SK-N-SH (cell line): ENCODE results near the gene CADM1. TPM values are rescaled to one million over a fixed set of nuclear protein-coding genes. Genes with fewer than 3 reads are reported as not detected.

ENCODE experiments used
- CTCF ChIA-PET: fragments of 300-600, 350-600 bp; formaldehyde crosslinking; extraction: SDS; loops from one replicate; lab custom pipeline; 2021; lab: Yijun Ruan, JAX
- POLR2A ChIA-PET: fragments of 350-600 bp; sonication (Branson Sonifier 250); formaldehyde crosslinking; extraction: SDS; loops from one replicate; lab custom pipeline; 2020; ENCODE audit warnings: antibody characterized with exemption, inconsistent platforms; lab: Yijun Ruan, JAX
- DNase-seq: peaks from one replicate; pipeline ENCODE4 v3.0.0; 2012
- H2AFZ ChIP-seq: fragments of 200-600 bp; sonication (generic); 2 replicates; pipeline ENCODE4 v1.8.1; 2016; ENCODE audit warnings: antibody characterized with exemption, mild to moderate bottlenecking, low read depth
- H3F3A ChIP-seq: fragments of 200-600 bp; sonication (generic); replicated peaks from 2 replicates; pipeline ENCODE3; 2016; ENCODE audit warnings: antibody characterized with exemption, mild to moderate bottlenecking; ENCODE audit not compliant: insufficient read depth
- H3K27ac ChIP-seq, 2 experiments: fragments of 200-500 bp in 1 of 2; fragments of 200-600 bp in 1 of 2; sonication (Bioruptor generic) in 1 of 2; sonication (generic), shearing (Covaris generic) in 1 of 2; 2 replicates each; pipeline versions ENCODE4 v1.5.1 to v1.6.1; 2014 to 2016; ENCODE audit warnings: low read depth in 2 of 2, inconsistent platforms in 1 of 2, low read length in 1 of 2, mild to moderate bottlenecking in 1 of 2, mixed read lengths in 1 of 2
- H3K27me3 ChIP-seq: fragments of 200-600 bp; sonication (generic), shearing (Covaris generic); 2 replicates; pipeline ENCODE4 v1.6.1; 2016; ENCODE audit warnings: mixed run types; ENCODE audit not compliant: insufficient read depth
- H3K36me3 ChIP-seq, 2 experiments: fragments of 200-500 bp in 1 of 2; fragments of 200-600 bp in 1 of 2; sonication (Bioruptor generic) in 1 of 2; sonication (generic) in 1 of 2; replicated peaks in 1 of 2; 2 replicates each; pipeline versions ENCODE3 to v1.5.1; 2014 to 2016; ENCODE audit warnings: low read length in 1 of 2, mild to moderate bottlenecking in 1 of 2; ENCODE audit not compliant: insufficient read depth in 2 of 2, control insufficient read depth in 1 of 2
- H3K4me1 ChIP-seq, 2 experiments: fragments of 200-500 bp in 1 of 2; fragments of 200-600 bp in 1 of 2; sonication (Bioruptor generic) in 1 of 2; sonication (generic), shearing (Covaris generic) in 1 of 2; 2 replicates each; pipeline versions ENCODE4 v1.5.1 to v1.6.1; 2014 to 2016; ENCODE audit warnings: low read depth in 1 of 2, low read length in 1 of 2, mixed run types in 1 of 2; ENCODE audit not compliant: insufficient read depth in 2 of 2, control insufficient read depth in 1 of 2
- H3K4me2 ChIP-seq: fragments of 200-600 bp; sonication (generic), shearing (Covaris generic); 2 replicates; pipeline ENCODE4 v1.6.1; 2017; ENCODE audit warnings: mixed run types
- H3K4me3 ChIP-seq, 2 experiments: fragments of 200-500 bp in 1 of 2; fragments of 200-600 bp in 1 of 2; sonication (Bioruptor generic) in 1 of 2; sonication (generic), shearing (Covaris generic) in 1 of 2; 2 replicates each; pipeline versions ENCODE4 v1.5.1 to v1.8.1; 2014 to 2016; ENCODE audit warnings: low read depth in 2 of 2, inconsistent platforms in 1 of 2, low read length in 1 of 2, mild to moderate bottlenecking in 1 of 2, mixed read lengths in 1 of 2, moderate library complexity in 1 of 2
- H3K79me2 ChIP-seq: fragments of 200-600 bp; sonication (generic); 2 replicates; pipeline ENCODE4 v1.8.1; 2017; ENCODE audit warnings: mild to moderate bottlenecking; ENCODE audit not compliant: insufficient read depth
- H3K9ac ChIP-seq: fragments of 200-600 bp; sonication (generic); 2 replicates; pipeline ENCODE4 v1.6.1; 2017; ENCODE audit warnings: mixed run types
- H3K9me2 ChIP-seq: fragments of 200-600 bp; sonication (generic); 2 replicates; pipeline ENCODE4 v1.6.1; 2017; ENCODE audit warnings: mixed run types
- H3K9me3 ChIP-seq: fragments of 200-600 bp; sonication (generic); 2 replicates; pipeline ENCODE4 v1.6.1; 2017; ENCODE audit warnings: mixed run types, mild to moderate bottlenecking, moderate library complexity
- H4K20me1 ChIP-seq: fragments of 200-600 bp; sonication (generic); 2 replicates; pipeline ENCODE4 v1.6.1; 2017; ENCODE audit warnings: mild to moderate bottlenecking, mixed run types; ENCODE audit not compliant: insufficient read depth
- CHD2 ChIP-seq: fragments of 150-350 bp; IDR thresholded peaks from 2 replicates; pipeline ENCODE4 v1.6.1; 2018; ENCODE audit warnings: low read length; ENCODE audit not compliant: partially characterized antibody
- EZH2phosphoT487 ChIP-seq: fragments of 200-600 bp; sonication (generic); IDR thresholded peaks from 2 replicates; pipeline ENCODE4 v1.6.1; 2017; ENCODE audit warnings: low read depth, mixed run types, mild to moderate bottlenecking, antibody characterized with exemption, moderate library complexity, borderline replicate concordance
- FOSL2 ChIP-seq: IDR thresholded peaks from 2 replicates; pipeline ENCODE4 v1.4.0; 2012; ENCODE audit warnings: low read depth, mild to moderate bottlenecking, moderate library complexity, borderline replicate concordance
- FOXM1 ChIP-seq: IDR thresholded peaks from 2 replicates; pipeline ENCODE4 v1.4.0; 2012; ENCODE audit warnings: low read depth, mild to moderate bottlenecking
- GATA2 ChIP-seq: sonication (generic); formaldehyde crosslinking; IDR thresholded peaks from 2 replicates; pipeline ENCODE4 v1.5.0; 2020; ENCODE audit warnings: mild to moderate bottlenecking, missing genetic modification reagents
- JUND ChIP-seq: IDR thresholded peaks from 2 replicates; pipeline ENCODE4 v1.4.0; 2012
- NFIC ChIP-seq: IDR thresholded peaks from 2 replicates; pipeline ENCODE4 v1.4.0; 2012; ENCODE audit warnings: borderline replicate concordance
- POLR2AphosphoS5 ChIP-seq: IDR thresholded peaks from 2 replicates; pipeline ENCODE4 v1.6.1; 2012; ENCODE audit warnings: low read depth, low read length
- RAD21 ChIP-seq: IDR thresholded peaks from 2 replicates; pipeline ENCODE4 v1.6.1; 2012; ENCODE audit warnings: mild to moderate bottlenecking, low read length
- RCOR1 ChIP-seq: fragments of 150-350 bp; IDR thresholded peaks from 2 replicates; pipeline ENCODE4 v1.6.1; 2017; ENCODE audit warnings: antibody characterized with exemption, low read length
- RFX5 ChIP-seq: IDR thresholded peaks from 2 replicates; pipeline ENCODE4 v1.6.1; 2012; ENCODE audit warnings: mild to moderate bottlenecking, improper control_type of control experiment, low read length
- SMC3 ChIP-seq: IDR thresholded peaks from 2 replicates; pipeline ENCODE4 v1.6.1; 2012; ENCODE audit warnings: low read depth, low read length, improper control_type of control experiment
- TAF1 ChIP-seq: IDR thresholded peaks from 2 replicates; pipeline ENCODE4 v1.6.1; 2012; ENCODE audit warnings: low read depth, mild to moderate bottlenecking, low read length, moderate library complexity, borderline replicate concordance
- TCF12 ChIP-seq: IDR thresholded peaks from 2 replicates; pipeline ENCODE4 v1.4.0; 2012
- TEAD4 ChIP-seq: IDR thresholded peaks from 2 replicates; pipeline ENCODE4 v1.4.0; 2012; ENCODE audit warnings: mild to moderate bottlenecking, borderline replicate concordance; ENCODE audit not compliant: insufficient read depth
- USF1 ChIP-seq: IDR thresholded peaks from 2 replicates; pipeline ENCODE4 v1.4.0; 2012; ENCODE audit warnings: low read depth, borderline replicate concordance
- YY1 ChIP-seq: IDR thresholded peaks from 2 replicates; pipeline ENCODE4 v1.4.0; 2012; ENCODE audit warnings: low read depth, mild to moderate bottlenecking
- whole genome bisulfite sequencing: methylation state at CpG from one replicate; pipeline ENCODE4 v1.1.6; 2017; ENCODE audit warnings: low lambda C conversion rate; 5-methylcytosine and 5-hydroxymethylcytosine counted together
- polyA plus RNA-seq, 3 experiments: library from polyadenylated mRNA; depleted of rRNA; stranded (reverse); fragments of >200 nt; gene quantifications; 2 replicates each; pipeline ENCODE4 v1.2.3, GENCODE V29; 2012
- TF ChIP-seq, protein P1 (sequence below): IDR thresholded peaks from 2 replicates; pipeline ENCODE4 v1.4.0; 2012; ENCODE audit warnings: low read depth
- TF ChIP-seq, protein P2 (sequence below): fragments of 200-600 bp; sonication (generic); IDR thresholded peaks from 2 replicates; pipeline ENCODE4 v1.6.1; 2017; ENCODE audit warnings: antibody characterized with exemption, mild to moderate bottlenecking, moderate library complexity
- TF ChIP-seq, protein P3 (sequence below): IDR thresholded peaks from 2 replicates; pipeline ENCODE4 v1.4.0; 2012; ENCODE audit warnings: low read depth, borderline replicate concordance

The CADM1 gene
- polyA plus RNA-seq, 1 of the 3 experiments (the other 2 are of a cell fraction) = 7.9 TPM

- no peaks in the 10 kb centered on the region for H3F3A ChIP-seq
- TF ChIP-seq CHD2 (no peak), EZH2phosphoT487 (no peak), FOSL2 (no peak), TEAD4 (no peak), RFX5 (no peak), RCOR1 (no peak), NFIC (no peak), POLR2AphosphoS5 (no peak)
- TF ChIP-seq, protein P1, sequence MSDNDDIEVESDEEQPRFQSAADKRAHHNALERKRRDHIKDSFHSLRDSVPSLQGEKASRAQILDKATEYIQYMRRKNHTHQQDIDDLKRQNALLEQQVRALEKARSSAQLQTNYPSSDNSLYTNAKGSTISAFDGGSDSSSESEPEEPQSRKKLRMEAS = no peak
- TF ChIP-seq, all 33 proteins: peak for 0
- no peak overlapping the region for H3K4me2 ChIP-seq
- H3K27ac ChIP-seq = no peak overlapping the region
- CTCF ChIA-PET = no interaction called here
- H3K27me3 ChIP-seq = no peaks in the 10 kb centered on the region
- 86% methylated on average over 1 of the region's 1 CpG for WGBS
- H3K9me2 ChIP-seq = no peaks in the 10 kb centered on the region
- H3K36me3 ChIP-seq = no peaks in the 10 kb centered on the region
- H3K4me1 ChIP-seq = peaks cover 0 to 20% of the 10 kb centered on the region in 2 experiments; a peak in 2 of 4 replicates
- H4K20me1 ChIP-seq = no peaks in the 10 kb centered on the region
- POLR2A ChIA-PET = no interaction called here
- H3K9me3 ChIP-seq = no peaks in the 10 kb centered on the region
- H2AFZ ChIP-seq = no peak overlapping the region
- DNase-seq = no peak
- no peak overlapping the region for H3K4me3 ChIP-seq
- H3K79me2 ChIP-seq = no peaks in the 10 kb centered on the region
- no peak overlapping the region for H3K9ac ChIP-seq
Measured at GRCh38 chr11:115460512-115460911, 43.7 kb downstream of the CADM1 start.

- Histone ChIP-seq H3K4me1 (peaks cover 0 to 20% of the 10 kb centered on the region in 2 experiments; a peak in 2 of 4 replicates), H3K9ac (no peak overlapping the region), H4K20me1 (no peaks in the 10 kb centered on the region), H3K27ac (no peak overlapping the region), H3K36me3 (no peaks in the 10 kb centered on the region), H3K79me2 (no peaks in the 10 kb centered on the region), H2AFZ (peak overlapping the region; percentile 37; the same call in 1 of the 2 replicates), H3K9me2 (no peaks in the 10 kb centered on the region), H3K9me3 (no peaks in the 10 kb centered on the region), H3K4me3 (no peak overlapping the region), H3F3A (no peaks in the 10 kb centered on the region), H3K4me2 (no peak overlapping the region), H3K27me3 (no peaks in the 10 kb centered on the region)
- CTCF ChIA-PET = interaction anchor here (0.8 kb wide), 1 partner anchor 685 kb away, joined by 3 read pairs; no protein-coding TSS in a partner anchor
- TF ChIP-seq GATA2 (CRISPR knock-in tag) (no peak), YY1 (no peak), POLR2AphosphoS5 (no peak), RAD21 (no peak), NFIC (no peak), FOXM1 (no peak)
- DNase-seq = no peak
- POLR2A ChIA-PET = no interaction called here
Measured at GRCh38 chr11:115459563-115459962, 44.7 kb downstream of the CADM1 start.

GRCh38 chr11:115458877-115459276, 45.3 kb downstream of the CADM1 start:
- ChIA-PET CTCF (interaction anchor here (1.8 kb wide), 1 partner anchor 20 kb away, joined by 4 read pairs; no protein-coding TSS in a partner anchor), POLR2A (no interaction called here)
- no peak overlapping the region for H3K9ac ChIP-seq
- no peaks in the 10 kb centered on the region for H3K79me2 ChIP-seq
- peaks cover 0 to 13% of the 10 kb centered on the region in 2 experiments; a peak in 2 of 4 replicates for H3K4me1 ChIP-seq
- H3K9me3 ChIP-seq = no peaks in the 10 kb centered on the region
- WGBS = 75% methylated on average over 4 of the region's 4 CpGs
- no peaks in the 10 kb centered on the region for H3F3A ChIP-seq
- no peaks in the 10 kb centered on the region for H4K20me1 ChIP-seq
- DNase-seq = no peak
- H3K9me2 ChIP-seq = no peaks in the 10 kb centered on the region
- H3K27ac ChIP-seq = peak overlapping the region in 1 of 2 experiments; percentile 28; a peak in 2 of 4 replicates
- H2AFZ ChIP-seq = no peak overlapping the region
- TF ChIP-seq USF1 (no peak), SMC3 (no peak), TAF1 (no peak), TCF12 (no peak), RFX5 (no peak), JUND (no peak), FOSL2 (no peak), FOXM1 (no peak)
- TF ChIP-seq, protein P2, sequence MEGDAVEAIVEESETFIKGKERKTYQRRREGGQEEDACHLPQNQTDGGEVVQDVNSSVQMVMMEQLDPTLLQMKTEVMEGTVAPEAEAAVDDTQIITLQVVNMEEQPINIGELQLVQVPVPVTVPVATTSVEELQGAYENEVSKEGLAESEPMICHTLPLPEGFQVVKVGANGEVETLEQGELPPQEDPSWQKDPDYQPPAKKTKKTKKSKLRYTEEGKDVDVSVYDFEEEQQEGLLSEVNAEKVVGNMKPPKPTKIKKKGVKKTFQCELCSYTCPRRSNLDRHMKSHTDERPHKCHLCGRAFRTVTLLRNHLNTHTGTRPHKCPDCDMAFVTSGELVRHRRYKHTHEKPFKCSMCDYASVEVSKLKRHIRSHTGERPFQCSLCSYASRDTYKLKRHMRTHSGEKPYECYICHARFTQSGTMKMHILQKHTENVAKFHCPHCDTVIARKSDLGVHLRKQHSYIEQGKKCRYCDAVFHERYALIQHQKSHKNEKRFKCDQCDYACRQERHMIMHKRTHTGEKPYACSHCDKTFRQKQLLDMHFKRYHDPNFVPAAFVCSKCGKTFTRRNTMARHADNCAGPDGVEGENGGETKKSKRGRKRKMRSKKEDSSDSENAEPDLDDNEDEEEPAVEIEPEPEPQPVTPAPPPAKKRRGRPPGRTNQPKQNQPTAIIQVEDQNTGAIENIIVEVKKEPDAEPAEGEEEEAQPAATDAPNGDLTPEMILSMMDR = no peak
- TF ChIP-seq, protein P3, sequence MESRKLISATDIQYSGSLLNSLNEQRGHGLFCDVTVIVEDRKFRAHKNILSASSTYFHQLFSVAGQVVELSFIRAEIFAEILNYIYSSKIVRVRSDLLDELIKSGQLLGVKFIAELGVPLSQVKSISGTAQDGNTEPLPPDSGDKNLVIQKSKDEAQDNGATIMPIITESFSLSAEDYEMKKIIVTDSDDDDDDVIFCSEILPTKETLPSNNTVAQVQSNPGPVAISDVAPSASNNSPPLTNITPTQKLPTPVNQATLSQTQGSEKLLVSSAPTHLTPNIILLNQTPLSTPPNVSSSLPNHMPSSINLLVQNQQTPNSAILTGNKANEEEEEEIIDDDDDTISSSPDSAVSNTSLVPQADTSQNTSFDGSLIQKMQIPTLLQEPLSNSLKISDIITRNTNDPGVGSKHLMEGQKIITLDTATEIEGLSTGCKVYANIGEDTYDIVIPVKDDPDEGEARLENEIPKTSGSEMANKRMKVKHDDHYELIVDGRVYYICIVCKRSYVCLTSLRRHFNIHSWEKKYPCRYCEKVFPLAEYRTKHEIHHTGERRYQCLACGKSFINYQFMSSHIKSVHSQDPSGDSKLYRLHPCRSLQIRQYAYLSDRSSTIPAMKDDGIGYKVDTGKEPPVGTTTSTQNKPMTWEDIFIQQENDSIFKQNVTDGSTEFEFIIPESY = no peak
- H3K36me3 ChIP-seq = no peaks in the 10 kb centered on the region
- no peaks in the 10 kb centered on the region for H3K27me3 ChIP-seq
- H3K4me3 ChIP-seq = no peak overlapping the region
- no peak overlapping the region for H3K4me2 ChIP-seq
